H9 (cell line): Measurements from ENCODE around the gene LECT2. TPM values are rescaled to one million over a fixed set of nuclear protein-coding genes. Genes with fewer than 3 reads are reported as not detected.

Experiments used
- DNase-seq: peaks from one replicate; pipeline ENCODE4 v3.0.0-alpha.2; 2017
- H2AFZ ChIP-seq: one replicate; pipeline ENCODE4 v1.6.1; 2013; ENCODE audit warnings: mild to moderate bottlenecking, low read length, control low read depth, moderate library complexity
- H2AK5ac ChIP-seq: 2 replicates; pipeline ENCODE4 v1.6.1; 2013; ENCODE audit warnings: low read length, control low read depth, mixed read lengths; ENCODE audit not compliant: insufficient read length
- H2BK120ac ChIP-seq: one replicate; pipeline ENCODE4 v1.6.1; 2013; ENCODE audit warnings: low read depth, mild to moderate bottlenecking, low read length, control low read depth, inconsistent platforms; ENCODE audit not compliant: poor library complexity, severe bottlenecking
- H2BK12ac ChIP-seq: 2 replicates; pipeline ENCODE4 v1.6.1; 2013; ENCODE audit warnings: low read length, control low read depth, mixed read lengths, low read depth; ENCODE audit not compliant: insufficient read length
- H2BK15ac ChIP-seq: 2 replicates; pipeline ENCODE4 v1.6.1; 2013; ENCODE audit warnings: low read depth, low read length, control low read depth
- H2BK20ac ChIP-seq: one replicate; pipeline ENCODE4 v1.6.1; 2013; ENCODE audit warnings: low read depth, mild to moderate bottlenecking, low read length, control low read depth, inconsistent platforms; ENCODE audit not compliant: poor library complexity, severe bottlenecking
- H2BK5ac ChIP-seq: 2 replicates; pipeline ENCODE4 v1.6.1; 2013; ENCODE audit warnings: low read length, control low read depth, mixed read lengths; ENCODE audit not compliant: insufficient read length
- H3K14ac ChIP-seq: 2 replicates; pipeline ENCODE4 v1.6.1; 2013; ENCODE audit warnings: low read length, control low read depth; ENCODE audit not compliant: insufficient read depth
- H3K18ac ChIP-seq: 2 replicates; pipeline ENCODE4 v1.6.1; 2013; ENCODE audit warnings: low read depth, mild to moderate bottlenecking, mixed read lengths, low read length, control low read depth; ENCODE audit not compliant: insufficient read length
- H3K23ac ChIP-seq: 2 replicates; pipeline ENCODE4 v1.6.1; 2013; ENCODE audit warnings: low read length, control low read depth, mixed read lengths, low read depth; ENCODE audit not compliant: insufficient read length
- H3K23me2 ChIP-seq: 2 replicates; pipeline ENCODE4 v1.6.1; 2013; ENCODE audit warnings: low read depth, mild to moderate bottlenecking, mixed read lengths, low read length, control low read depth; ENCODE audit not compliant: insufficient read length, poor library complexity, severe bottlenecking
- H3K27ac ChIP-seq: 2 replicates; pipeline ENCODE4 v1.5.1; 2013; ENCODE audit warnings: low read length, control low read depth, mixed read lengths, low read depth; ENCODE audit not compliant: insufficient read length
- H3K27me3 ChIP-seq: 2 replicates; pipeline ENCODE4 v1.6.1; 2013; ENCODE audit warnings: low read length, control low read depth, inconsistent platforms; ENCODE audit not compliant: insufficient read depth
- H3K4ac ChIP-seq: 2 replicates; pipeline ENCODE4 v1.6.1; 2013; ENCODE audit warnings: low read depth, mild to moderate bottlenecking, control low read depth, inconsistent platforms, low read length, moderate library complexity
- H3K4me1 ChIP-seq: 2 replicates; pipeline ENCODE4 v1.6.1; 2013; ENCODE audit warnings: low read length, control low read depth, inconsistent platforms; ENCODE audit not compliant: insufficient read depth
- H3K4me2 ChIP-seq: 2 replicates; pipeline ENCODE4 v1.6.1; 2013; ENCODE audit warnings: low read length, control low read depth, mixed read lengths; ENCODE audit not compliant: insufficient read length, insufficient read depth
- H3K56ac ChIP-seq: 2 replicates; pipeline ENCODE4 v1.6.1; 2013; ENCODE audit warnings: low read depth, mild to moderate bottlenecking, mixed read lengths, low read length, control low read depth; ENCODE audit not compliant: insufficient read length
- H3K79me1 ChIP-seq: 2 replicates; pipeline ENCODE4 v1.6.1; 2013; ENCODE audit warnings: low read depth, mild to moderate bottlenecking, moderate library complexity, low read length, control low read depth, inconsistent platforms; ENCODE audit not compliant: insufficient read depth, poor library complexity, severe bottlenecking
- H3K79me2 ChIP-seq: 2 replicates; pipeline ENCODE4 v1.6.1; 2013; ENCODE audit warnings: low read length, control low read depth, inconsistent platforms; ENCODE audit not compliant: insufficient read depth
- H3K9ac ChIP-seq: 2 replicates; pipeline ENCODE4 v1.6.1; 2013; ENCODE audit warnings: low read length, control low read depth, mixed read lengths; ENCODE audit not compliant: insufficient read length; ENCODE audit errors: extremely low read depth
- H3K9me3 ChIP-seq: one replicate; pipeline ENCODE4 v1.6.1; 2013; ENCODE audit warnings: low read depth, low read length, inconsistent platforms; ENCODE audit not compliant: control insufficient read depth
- H3T11ph ChIP-seq: one replicate; pipeline ENCODE4 v1.6.1; 2013; ENCODE audit warnings: mild to moderate bottlenecking, low read length, control low read depth, inconsistent platforms
- H4K20me1 ChIP-seq: one replicate; pipeline ENCODE4 v1.6.1; 2013; ENCODE audit not compliant: control insufficient read depth, insufficient read length, insufficient read depth
- H4K5ac ChIP-seq: 2 replicates; pipeline ENCODE4 v1.6.1; 2013; ENCODE audit warnings: low read depth, mild to moderate bottlenecking, mixed read lengths, low read length, control low read depth; ENCODE audit not compliant: insufficient read length
- H4K8ac ChIP-seq: replicated peaks from 2 replicates; pipeline ENCODE4 v1.6.1; 2013; ENCODE audit warnings: low read length, control low read depth, mixed read lengths, low read depth; ENCODE audit not compliant: insufficient read length
- H4K91ac ChIP-seq: 2 replicates; pipeline ENCODE4 v1.6.1; 2013; ENCODE audit warnings: low read depth, mild to moderate bottlenecking, moderate library complexity, mixed read lengths, low read length, control low read depth; ENCODE audit not compliant: insufficient read length
- H3K27ac Mint-ChIP-seq, 3 experiments: 2 replicates in 2 of 3; 3 replicates in 1 of 3; pipeline ENCODE4 v1.8.0; 2020 to 2021; ENCODE audit warnings: mixed read lengths in 3 of 3, mild to moderate bottlenecking in 1 of 3, moderate library complexity in 1 of 3
- H3K27me3 Mint-ChIP-seq: 2 replicates; pipeline ENCODE4 v1.8.0; 2021; ENCODE audit warnings: low read depth, mild to moderate bottlenecking, moderate library complexity, mixed read lengths
- H3K36me3 Mint-ChIP-seq, 3 experiments: 2 replicates in 2 of 3; 3 replicates in 1 of 3; pipeline ENCODE4 v1.8.0; 2020 to 2021; ENCODE audit warnings: low read depth in 3 of 3, mixed read lengths in 3 of 3; ENCODE audit not compliant: insufficient read depth in 1 of 3
- H3K4me1 Mint-ChIP-seq, 2 experiments: 2 replicates each; pipeline ENCODE4 v1.8.0; 2020; ENCODE audit warnings: mixed read lengths in 2 of 2
- H3K4me3 Mint-ChIP-seq, 2 experiments: 2 replicates in 1 of 2; 3 replicates in 1 of 2; pipeline ENCODE4 v1.8.0; 2020 to 2021; ENCODE audit warnings: mild to moderate bottlenecking in 2 of 2, mixed read lengths in 2 of 2, moderate library complexity in 1 of 2
- H3K9me3 Mint-ChIP-seq, 2 experiments: 2 replicates in 1 of 2; 3 replicates in 1 of 2; pipeline ENCODE4 v1.8.0; 2020; ENCODE audit warnings: mild to moderate bottlenecking in 2 of 2, mixed read lengths in 2 of 2, moderate library complexity in 1 of 2
- CTCF ChIP-seq: fragments of 200-600 bp; sonication (generic); conservative IDR thresholded peaks from 3 replicates; pipeline ENCODE4 v1.8.0; 2021; ENCODE audit warnings: antibody characterized with exemption, mild to moderate bottlenecking
- WGBS: extraction: QIAGEN DNeasy Blood & Tissue Kit; methylation state at CpG from one replicate; pipeline ENCODE4 v1.1.7; 2013; ENCODE audit warnings: missing lambda C conversion rate, low lambda C conversion rate, mixed read lengths; ENCODE audit not compliant: insufficient read length; ENCODE audit errors: extremely low coverage; 5-methylcytosine and 5-hydroxymethylcytosine counted together
- total RNA-seq: library from RNA; stranded (reverse); gene quantifications from 2 replicates; pipeline ENCODE4 v1.2.1, GENCODE V29; 2021

The LECT2 gene
- total RNA-seq, 1 experiment from 2014 or later: not detected

- DNase-seq: no peak
- no peak overlapping the region for H2BK15ac ChIP-seq
- H2BK12ac ChIP-seq: no peak overlapping the region
- H3K56ac ChIP-seq: no peak overlapping the region
- no peak overlapping the region for H3K4me2 ChIP-seq
- no peak overlapping the region for H3K14ac ChIP-seq
- H3K23ac ChIP-seq: no peak overlapping the region
- no peak overlapping the region for H4K5ac ChIP-seq
- H3K18ac ChIP-seq: no peak overlapping the region
- H3K23me2 ChIP-seq: no peaks in the 10 kb centered on the region
- no peak overlapping the region for H4K91ac ChIP-seq
- H3K9me3 ChIP-seq: no peaks in the 10 kb centered on the region
- Mint-ChIP-seq H3K9me3 (no peaks in the 10 kb centered on the region), H3K36me3 (no peaks in the 10 kb centered on the region), H3K4me3 (no peak overlapping the region), H3K27ac (no peak overlapping the region), H3K27me3 (peaks cover 28% of the 10 kb centered on the region), H3K4me1 (no peaks in the 10 kb centered on the region)
- no peak overlapping the region for H3K4ac ChIP-seq
- H2BK20ac ChIP-seq: no peak overlapping the region
- no peak overlapping the region for H2AK5ac ChIP-seq
- no CpG with 5 or more reads among the region's 4 CpGs for WGBS
- no peaks in the 10 kb centered on the region for H3K4me1 ChIP-seq
- H3K79me1 ChIP-seq: no peaks in the 10 kb centered on the region
- no peak overlapping the region for H2AFZ ChIP-seq
- no peak overlapping the region for H3K27ac ChIP-seq
- no peaks in the 10 kb centered on the region for H3K79me2 ChIP-seq
- no peak overlapping the region for H4K8ac ChIP-seq
- H3K9ac ChIP-seq: no peak overlapping the region
- no peak for TF ChIP-seq CTCF
- H2BK5ac ChIP-seq: no peak overlapping the region
- no peak overlapping the region for H2BK120ac ChIP-seq
- H4K20me1 ChIP-seq: no peaks in the 10 kb centered on the region
- H3K27me3 ChIP-seq: no peaks in the 10 kb centered on the region
- H3T11ph ChIP-seq: no peak overlapping the region
These were observed 3.5 kb downstream of the LECT2 start for GRCh38 chr5:135951257-135951656.
